Parathyroid adenoma (tissue), 2 donors: Measurements from ENCODE around the gene UBA6.

Experiments
- H2AFZ ChIP-seq: fragments of 300-600 bp; sonication (generic); one replicate; pipeline ENCODE4 v1.7.0; 2017; ENCODE audit warnings: antibody characterized with exemption, mild to moderate bottlenecking
- H3K27ac ChIP-seq: fragments of 300-600 bp; sonication (generic); one replicate; pipeline ENCODE4 v1.7.0; 2017
- H3K27me3 ChIP-seq: fragments of 300-600 bp; sonication (generic); one replicate; pipeline ENCODE4 v1.7.0; 2017; ENCODE audit warnings: low read length; ENCODE audit not compliant: control insufficient read depth, insufficient read depth
- H3K36me3 ChIP-seq: fragments of 300-600 bp; sonication (generic); one replicate; pipeline ENCODE4 v1.7.0; 2017; ENCODE audit warnings: low read length; ENCODE audit not compliant: control insufficient read depth, insufficient read depth
- H3K4me1 ChIP-seq: fragments of 300-600 bp; sonication (generic); one replicate; pipeline ENCODE4 v1.7.0; 2017; ENCODE audit warnings: control low read depth
- H3K4me2 ChIP-seq: fragments of 300-600 bp; sonication (generic); one replicate; pipeline ENCODE4 v1.7.0; 2017; ENCODE audit warnings: low read length
- H3K4me3 ChIP-seq: fragments of 300-600 bp; sonication (generic); one replicate; pipeline ENCODE4 v1.7.0; 2017; ENCODE audit warnings: low read depth, low read length
- H3K79me2 ChIP-seq: fragments of 300-600 bp; sonication (generic); one replicate; pipeline ENCODE4 v1.7.0; 2017; ENCODE audit warnings: control low read depth
- H3K9ac ChIP-seq: fragments of 300-600 bp; sonication (generic); one replicate; pipeline ENCODE4 v1.7.0; 2017; ENCODE audit warnings: mild to moderate bottlenecking
- H3K9me3 ChIP-seq: fragments of 300-600 bp; sonication (generic); one replicate; pipeline ENCODE4 v1.7.0; 2017; ENCODE audit warnings: low read length; ENCODE audit not compliant: control insufficient read depth
- TF ChIP-seq, protein P1 (sequence below): fragments of 300-600 bp; sonication (generic); IDR thresholded peaks from one replicate; pipeline ENCODE4 v1.7.0; 2017; ENCODE audit warnings: antibody characterized with exemption, mild to moderate bottlenecking
- donor health status: primary hyperparathyroidism.

Gene UBA6

DNA sequence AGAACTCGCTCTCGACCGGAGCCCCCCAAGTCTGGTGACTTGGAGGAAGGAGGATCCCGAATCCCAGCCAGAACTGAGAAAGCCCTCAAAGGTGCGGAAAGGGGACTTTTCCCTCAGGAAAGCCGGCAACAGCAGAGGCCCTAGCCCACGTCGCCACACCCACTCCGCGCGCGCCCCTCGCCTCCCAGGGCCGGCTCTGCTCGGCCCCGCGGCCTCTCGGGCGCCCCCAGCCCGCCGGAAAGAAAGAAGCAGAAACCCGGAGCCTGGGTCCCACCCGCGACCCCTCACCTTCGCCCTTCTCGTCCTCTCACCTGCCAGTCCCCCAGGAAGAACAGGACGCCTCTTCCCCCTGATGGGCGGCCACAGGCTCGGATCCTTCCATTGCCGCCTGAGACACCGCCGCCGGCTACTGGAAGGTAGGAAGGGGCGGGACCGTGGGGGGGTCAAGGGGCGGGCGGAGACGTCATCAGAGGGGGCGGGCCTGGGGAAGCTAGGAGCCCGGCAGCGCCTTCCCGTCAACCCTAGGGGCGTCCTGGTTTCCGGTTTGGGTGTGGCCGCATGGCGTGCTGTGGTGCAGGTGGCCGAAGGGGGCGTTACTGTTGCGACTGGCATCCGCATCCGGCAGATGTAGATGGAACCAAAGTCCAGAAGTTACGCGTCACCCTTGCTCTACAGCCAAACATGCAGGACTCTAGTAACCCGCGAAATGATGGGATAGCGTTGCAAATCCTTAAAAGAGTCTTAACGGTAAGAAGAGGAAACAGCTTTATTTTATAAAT lies at the start of gene UBA6:
UBA6 (minus strand) TSS at position 418 of the 779 bp plus-strand sequence; CDS start at position 382, 36 bp downstream.
- H3K27ac ChIP-seq = peak within 1 kb of the TSS; percentile 77

DNA sequence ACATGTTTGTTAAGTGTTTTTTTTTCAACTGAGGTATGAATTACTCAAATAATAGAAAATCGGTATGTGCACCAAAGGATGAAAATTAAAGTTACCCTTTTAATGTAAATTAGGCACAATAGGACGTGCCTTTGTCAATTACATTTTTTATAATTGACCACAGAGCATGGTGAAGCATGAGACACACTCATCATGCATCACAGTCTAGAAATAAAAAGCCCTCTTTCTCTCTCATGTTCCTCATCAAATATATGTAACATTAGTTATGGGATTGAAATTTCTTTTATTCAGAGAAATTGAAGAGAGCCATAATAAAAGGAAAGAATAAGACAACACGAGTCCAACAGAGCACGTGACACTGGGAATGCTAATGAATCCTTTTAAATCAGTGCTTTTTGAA lies 49.7 kb upstream of the UBA6 start:
- no peaks in the 10 kb centered on the region for H3K36me3 ChIP-seq
- TF ChIP-seq, protein P1, sequence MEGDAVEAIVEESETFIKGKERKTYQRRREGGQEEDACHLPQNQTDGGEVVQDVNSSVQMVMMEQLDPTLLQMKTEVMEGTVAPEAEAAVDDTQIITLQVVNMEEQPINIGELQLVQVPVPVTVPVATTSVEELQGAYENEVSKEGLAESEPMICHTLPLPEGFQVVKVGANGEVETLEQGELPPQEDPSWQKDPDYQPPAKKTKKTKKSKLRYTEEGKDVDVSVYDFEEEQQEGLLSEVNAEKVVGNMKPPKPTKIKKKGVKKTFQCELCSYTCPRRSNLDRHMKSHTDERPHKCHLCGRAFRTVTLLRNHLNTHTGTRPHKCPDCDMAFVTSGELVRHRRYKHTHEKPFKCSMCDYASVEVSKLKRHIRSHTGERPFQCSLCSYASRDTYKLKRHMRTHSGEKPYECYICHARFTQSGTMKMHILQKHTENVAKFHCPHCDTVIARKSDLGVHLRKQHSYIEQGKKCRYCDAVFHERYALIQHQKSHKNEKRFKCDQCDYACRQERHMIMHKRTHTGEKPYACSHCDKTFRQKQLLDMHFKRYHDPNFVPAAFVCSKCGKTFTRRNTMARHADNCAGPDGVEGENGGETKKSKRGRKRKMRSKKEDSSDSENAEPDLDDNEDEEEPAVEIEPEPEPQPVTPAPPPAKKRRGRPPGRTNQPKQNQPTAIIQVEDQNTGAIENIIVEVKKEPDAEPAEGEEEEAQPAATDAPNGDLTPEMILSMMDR = no peak
- H3K27ac ChIP-seq = no peak overlapping the region
- H3K4me3 ChIP-seq = no peak overlapping the region
- H3K79me2 ChIP-seq = no peaks in the 10 kb centered on the region
- H2AFZ ChIP-seq = no peak overlapping the region
- no peaks in the 10 kb centered on the region for H3K9me3 ChIP-seq
- H3K27me3 ChIP-seq = no peaks in the 10 kb centered on the region
- no peak overlapping the region for H3K9ac ChIP-seq
- no peak overlapping the region for H3K4me2 ChIP-seq
- H3K4me1 ChIP-seq = no peaks in the 10 kb centered on the region

More for the DNA sequence above, at the start of gene UBA6:
- Histone ChIP-seq H3K9ac (no peak within 1 kb of the TSS), H3K9me3 (no peaks in the 10 kb centered on the region), H2AFZ (peak within 1 kb of the TSS; percentile 84), H3K36me3 (no peaks in the 10 kb centered on the region), H3K4me3 (peak within 1 kb of the TSS; percentile 91), H3K4me1 (no peaks in the 10 kb centered on the region), H3K4me2 (peak within 1 kb of the TSS; percentile 93), H3K27me3 (no peaks in the 10 kb centered on the region), H3K79me2 (peaks cover 2% of the 10 kb centered on the region)
- TF ChIP-seq, protein P1 = peak; percentile 36

DNA sequence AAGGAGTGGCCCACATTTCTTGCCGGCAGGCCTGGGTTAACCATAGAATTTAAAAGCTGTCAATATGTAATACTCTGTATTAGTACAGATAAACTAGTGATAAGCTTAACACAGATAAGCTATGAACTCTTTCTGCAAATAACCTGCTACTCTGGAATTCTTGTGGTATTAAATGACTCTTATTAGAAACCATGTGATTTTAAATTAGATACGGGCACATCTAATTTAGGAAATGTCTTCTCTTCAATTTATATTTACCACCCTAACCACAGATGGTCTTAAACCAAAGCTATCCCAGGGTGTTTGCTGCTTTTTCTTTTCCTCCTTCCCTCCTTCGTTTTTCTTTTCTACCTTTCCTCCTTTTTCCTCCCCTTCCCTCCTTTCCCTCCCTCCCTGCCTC lies 48.3 kb upstream of the UBA6 start:
- TF ChIP-seq, protein P1 = no peak
- Histone ChIP-seq H3K4me3 (no peak overlapping the region), H3K27ac (no peak overlapping the region), H3K9ac (no peak overlapping the region), H3K4me1 (no peaks in the 10 kb centered on the region), H3K27me3 (no peaks in the 10 kb centered on the region), H2AFZ (no peak overlapping the region), H3K36me3 (no peaks in the 10 kb centered on the region), H3K9me3 (no peaks in the 10 kb centered on the region), H3K4me2 (no peak overlapping the region), H3K79me2 (no peaks in the 10 kb centered on the region)

DNA sequence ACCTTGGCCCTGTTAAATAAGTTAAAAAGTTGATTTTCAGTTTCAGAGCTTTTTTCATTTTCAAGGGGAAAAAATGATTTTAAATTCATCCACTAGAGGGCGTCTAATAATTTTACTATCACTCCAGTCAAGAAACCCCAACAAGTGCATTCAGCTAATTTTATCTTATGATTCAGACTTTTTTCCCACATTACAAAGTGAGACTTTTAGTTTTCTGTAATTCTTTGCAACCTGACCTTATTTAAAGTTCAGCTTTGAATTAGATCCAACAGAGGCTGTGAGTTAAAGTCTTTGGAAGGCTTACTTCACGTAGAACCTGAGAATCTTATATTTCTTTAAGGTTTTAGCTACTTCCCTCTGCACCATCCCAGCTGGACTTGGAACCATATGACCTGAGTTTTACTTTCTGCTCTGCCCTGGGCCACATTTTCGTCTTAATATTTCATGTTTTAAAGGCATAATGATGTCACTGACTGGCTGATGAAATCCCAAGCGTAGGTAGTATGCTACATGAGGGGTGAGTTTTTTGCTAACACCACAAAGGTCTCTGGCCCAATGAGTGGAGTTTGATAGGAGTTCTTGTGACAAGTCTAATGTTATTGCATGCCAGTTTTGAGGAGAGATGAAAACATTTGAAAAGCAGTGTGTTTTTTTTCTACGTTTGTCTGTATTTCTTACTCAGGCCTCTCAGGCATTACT lies 46.0 kb upstream of the UBA6 start:
- no peak overlapping the region for H3K4me2 ChIP-seq
- H3K27ac ChIP-seq = no peak overlapping the region
- no peaks in the 10 kb centered on the region for H3K27me3 ChIP-seq
- TF ChIP-seq, protein P1 = peak; percentile 41
- H3K4me1 ChIP-seq = no peaks in the 10 kb centered on the region
- no peaks in the 10 kb centered on the region for H3K9me3 ChIP-seq
- no peak overlapping the region for H2AFZ ChIP-seq
- H3K4me3 ChIP-seq = no peak overlapping the region
- H3K79me2 ChIP-seq = no peaks in the 10 kb centered on the region
- H3K36me3 ChIP-seq = no peaks in the 10 kb centered on the region
- no peak overlapping the region for H3K9ac ChIP-seq
